GM12878 (cell line): Measurements from ENCODE around the gene TCEAL7. TPM values are rescaled to one million over a fixed set of nuclear protein-coding genes. Genes with fewer than 3 reads are reported as not detected.

Experiments used
- ATF2 ChIP-seq: IDR thresholded peaks from 2 replicates; pipeline ENCODE4 v1.6.1; 2012; ENCODE audit warnings: low read length, inconsistent platforms
- E2F8 ChIP-seq: fragments of 450-650 bp; IDR thresholded peaks from 2 replicates; pipeline ENCODE4 v1.6.1; 2018; ENCODE audit warnings: mild to moderate bottlenecking, low read depth, moderate library complexity; ENCODE audit not compliant: partially characterized antibody
- polyA plus RNA-seq, 11 experiments: library from polyadenylated mRNA; depleted of rRNA in 4 of 11; unstranded in 6 of 11; stranded (reverse) in 5 of 11; fragments of >200 nt; fragmentation: Nextera tagmentation in 4 of 11; fragmentation: Illumina TruSeq in 1 of 11; extraction: Ambion mirVana in 4 of 11; extraction: Trizol in 1 of 11; gene quantifications; 1 replicate in 1 of 11; 2 replicates in 10 of 11; pipeline versions ENCODE4 v1.2.1 to v1.2.3, GENCODE V29; 2011 to 2016; ENCODE audit warnings: inconsistent platforms in 2 of 11, missing spikeins in 2 of 11, low read depth in 1 of 11
- small RNA-seq: library from RNA; depleted of rRNA; stranded (forward); fragments of <200 nt; gene quantifications from one replicate; pipeline ENCODE3, GENCODE V24; 2014
- total RNA-seq, 4 experiments: library from RNA; depleted of rRNA in 3 of 4; stranded (reverse); fragments of >200 nt in 3 of 4; fragmentation: Illumina TruSeq in 1 of 4; extraction: Trizol in 1 of 4; gene quantifications; 2 replicates each; pipeline versions ENCODE4 v1.2.1 to v1.2.3, GENCODE V29; 2013 to 2021

The TCEAL7 gene
- total and polyA plus RNA-seq, 10 of the 15 experiments (the other 5 are each of a cell fraction or from before 2014, with no cell fraction given) = not detected

- TF ChIP-seq ATF2 (no peak), E2F8 (no peak)
Measured at GRCh38 chrX:103378990-103379389, 49.0 kb downstream of the TCEAL7 start (continued).

Small RNAs within 50 kb of the gene (small RNA-seq; reads per million reads assigned to genes)
- gene Z92846.1 = not detected

Other genes with a start within 250 kb of the TCEAL7 start
Only the 7 nearest of the 8 such genes appear.
- 2.5 and 2.8 TPM in 2 replicates for gene BEX4, start 115.1 kb upstream of the TCEAL7 start, total RNA-seq (2014; rRNA removed)
- 2.3 and 2.4 TPM in 2 replicates for gene BEX4, start 115.1 kb upstream of the TCEAL7 start, total RNA-seq (2014; rRNA removed; fragmentation: Illumina TruSeq; extraction: Trizol)
- gene BEX4, start 115.1 kb upstream of the TCEAL7 start, total RNA-seq (2021) = 1.7 and 2.0 TPM in 2 replicates
- gene BEX4, start 115.1 kb upstream of the TCEAL7 start, polyA plus RNA-seq (2011; rRNA removed) = 0.79 and 1.4 TPM in 2 replicates
- gene BEX4, start 115.1 kb upstream of the TCEAL7 start, polyA plus RNA-seq (2014; fragmentation: Illumina TruSeq; extraction: Trizol) = 3.2 and 4.4 TPM in 2 replicates
- gene BEX4, start 115.1 kb upstream of the TCEAL7 start, polyA plus RNA-seq (2014; fragmentation: Nextera tagmentation; extraction: Ambion mirVana) = 1 to 10 TPM in 1 of 2 experiments, under 1 TPM in 1; 0.76 to 1.9 TPM
- 2.5 and 2.9 TPM in 2 replicates for gene BEX4, start 115.1 kb upstream of the TCEAL7 start, polyA plus RNA-seq (2014; rRNA removed)
- 1 to 10 TPM; 1.9 to 3.3 TPM for gene BEX4, start 115.1 kb upstream of the TCEAL7 start, polyA plus RNA-seq (2016; fragmentation: Nextera tagmentation; extraction: Ambion mirVana)
- gene TCEAL8, start 75.1 kb upstream of the TCEAL7 start, total RNA-seq (2014; rRNA removed) = 33.7 and 52.5 TPM in 2 replicates
- 63.0 and 65.6 TPM in 2 replicates for gene TCEAL8, start 75.1 kb upstream of the TCEAL7 start, total RNA-seq (2014; rRNA removed; fragmentation: Illumina TruSeq; extraction: Trizol)
- gene TCEAL8, start 75.1 kb upstream of the TCEAL7 start, total RNA-seq (2021) = 27.6 and 28.4 TPM in 2 replicates
- 55.8 and 83.2 TPM in 2 replicates for gene TCEAL8, start 75.1 kb upstream of the TCEAL7 start, polyA plus RNA-seq (2011; rRNA removed)
- 69.2 and 95.7 TPM in 2 replicates for gene TCEAL8, start 75.1 kb upstream of the TCEAL7 start, polyA plus RNA-seq (2014; fragmentation: Illumina TruSeq; extraction: Trizol)
- gene TCEAL8, start 75.1 kb upstream of the TCEAL7 start, polyA plus RNA-seq (2014; fragmentation: Nextera tagmentation; extraction: Ambion mirVana) = 100 to 1,000 TPM in 1 of 2 experiments, 10 to 100 TPM in 1; 86.8 to 123 TPM
- gene TCEAL8, start 75.1 kb upstream of the TCEAL7 start, polyA plus RNA-seq (2014; rRNA removed) = 32.9 and 45.9 TPM in 2 replicates
- 10 to 100 TPM; 57.7 to 59.6 TPM for gene TCEAL8, start 75.1 kb upstream of the TCEAL7 start, polyA plus RNA-seq (2016; fragmentation: Nextera tagmentation; extraction: Ambion mirVana)
- not detected in 2 replicates for gene TCEAL5, start 53.5 kb upstream of the TCEAL7 start, total RNA-seq (2014; rRNA removed)
- gene TCEAL5, start 53.5 kb upstream of the TCEAL7 start, total RNA-seq (2014; rRNA removed; fragmentation: Illumina TruSeq; extraction: Trizol) = not detected in 2 replicates
- gene TCEAL5, start 53.5 kb upstream of the TCEAL7 start, total RNA-seq (2021) = not detected in 2 replicates
- not detected in 2 replicates for gene TCEAL5, start 53.5 kb upstream of the TCEAL7 start, polyA plus RNA-seq (2011; rRNA removed)
- gene TCEAL5, start 53.5 kb upstream of the TCEAL7 start, polyA plus RNA-seq (2014; fragmentation: Illumina TruSeq; extraction: Trizol) = not detected in 2 replicates
- gene TCEAL5, start 53.5 kb upstream of the TCEAL7 start, polyA plus RNA-seq (2014; fragmentation: Nextera tagmentation; extraction: Ambion mirVana) = not detected
- gene TCEAL5, start 53.5 kb upstream of the TCEAL7 start, polyA plus RNA-seq (2014; rRNA removed) = not detected in 2 replicates
- gene TCEAL5, start 53.5 kb upstream of the TCEAL7 start, polyA plus RNA-seq (2016; fragmentation: Nextera tagmentation; extraction: Ambion mirVana) = not detected
- gene BEX2, start 19.2 kb upstream of the TCEAL7 start, total RNA-seq (2014; rRNA removed) = 0.27 and 0.79 TPM in 2 replicates
- gene BEX2, start 19.2 kb upstream of the TCEAL7 start, total RNA-seq (2014; rRNA removed; fragmentation: Illumina TruSeq; extraction: Trizol) = 0.72 and 1.2 TPM in 2 replicates
- 0.56 and 0.80 TPM in 2 replicates for gene BEX2, start 19.2 kb upstream of the TCEAL7 start, total RNA-seq (2021)
- 2.8 and 3.4 TPM in 2 replicates for gene BEX2, start 19.2 kb upstream of the TCEAL7 start, polyA plus RNA-seq (2011; rRNA removed)
- gene BEX2, start 19.2 kb upstream of the TCEAL7 start, polyA plus RNA-seq (2014; fragmentation: Illumina TruSeq; extraction: Trizol) = 0.91 and 2.7 TPM in 2 replicates
- gene BEX2, start 19.2 kb upstream of the TCEAL7 start, polyA plus RNA-seq (2014; fragmentation: Nextera tagmentation; extraction: Ambion mirVana) = 1 to 10 TPM in 1 of 2 experiments, under 1 TPM in 1; 0.52 to 1.3 TPM
- gene BEX2, start 19.2 kb upstream of the TCEAL7 start, polyA plus RNA-seq (2014; rRNA removed) = 0.72 and 1.0 TPM in 2 replicates
- gene BEX2, start 19.2 kb upstream of the TCEAL7 start, polyA plus RNA-seq (2016; fragmentation: Nextera tagmentation; extraction: Ambion mirVana) = under 1 TPM; 0.33 to 0.95 TPM
- 0.38 and 0.73 TPM in 2 replicates for gene TCEAL9, start 26.3 kb downstream of the TCEAL7 start, total RNA-seq (2014; rRNA removed)
- 0.54 and 2.3 TPM in 2 replicates for gene TCEAL9, start 26.3 kb downstream of the TCEAL7 start, total RNA-seq (2014; rRNA removed; fragmentation: Illumina TruSeq; extraction: Trizol)
- 0.67 and 0.69 TPM in 2 replicates for gene TCEAL9, start 26.3 kb downstream of the TCEAL7 start, total RNA-seq (2021)
- gene TCEAL9, start 26.3 kb downstream of the TCEAL7 start, polyA plus RNA-seq (2011; rRNA removed) = 0.39 and 0.42 TPM in 2 replicates
- 1.3 and 1.6 TPM in 2 replicates for gene TCEAL9, start 26.3 kb downstream of the TCEAL7 start, polyA plus RNA-seq (2014; fragmentation: Illumina TruSeq; extraction: Trizol)
- 1 to 10 TPM; 1.7 to 2.5 TPM for gene TCEAL9, start 26.3 kb downstream of the TCEAL7 start, polyA plus RNA-seq (2014; fragmentation: Nextera tagmentation; extraction: Ambion mirVana)
- gene TCEAL9, start 26.3 kb downstream of the TCEAL7 start, polyA plus RNA-seq (2014; rRNA removed) = 0.33 and 0.64 TPM in 2 replicates
- gene TCEAL9, start 26.3 kb downstream of the TCEAL7 start, polyA plus RNA-seq (2016; fragmentation: Nextera tagmentation; extraction: Ambion mirVana) = 1 to 10 TPM; 1.1 to 1.3 TPM
- not detected in 2 replicates for gene BEX3, start 46.3 kb downstream of the TCEAL7 start, total RNA-seq (2014; rRNA removed)
- gene BEX3, start 46.3 kb downstream of the TCEAL7 start, total RNA-seq (2014; rRNA removed; fragmentation: Illumina TruSeq; extraction: Trizol) = not detected in 2 replicates
- 0.27 and 1.5 TPM in 2 replicates for gene BEX3, start 46.3 kb downstream of the TCEAL7 start, total RNA-seq (2021)
- gene BEX3, start 46.3 kb downstream of the TCEAL7 start, polyA plus RNA-seq (2011; rRNA removed) = not detected in 2 replicates
- gene BEX3, start 46.3 kb downstream of the TCEAL7 start, polyA plus RNA-seq (2014; fragmentation: Illumina TruSeq; extraction: Trizol) = not detected in 2 replicates
- gene BEX3, start 46.3 kb downstream of the TCEAL7 start, polyA plus RNA-seq (2014; fragmentation: Nextera tagmentation; extraction: Ambion mirVana) = not detected
- gene BEX3, start 46.3 kb downstream of the TCEAL7 start, polyA plus RNA-seq (2014; rRNA removed) = not detected in 2 replicates
- 1 to 10 TPM in 1 of 2 experiments, not detected in 1; 1.3 TPM for gene BEX3, start 46.3 kb downstream of the TCEAL7 start, polyA plus RNA-seq (2016; fragmentation: Nextera tagmentation; extraction: Ambion mirVana)
- 0.17 and 0.38 TPM in 2 replicates for gene RAB40A, start 189.2 kb downstream of the TCEAL7 start, total RNA-seq (2014; rRNA removed)
- gene RAB40A, start 189.2 kb downstream of the TCEAL7 start, total RNA-seq (2014; rRNA removed; fragmentation: Illumina TruSeq; extraction: Trizol) = 0.23 and 0.27 TPM in 2 replicates
- gene RAB40A, start 189.2 kb downstream of the TCEAL7 start, total RNA-seq (2021) = 0.08 and 0.26 TPM in 2 replicates
- gene RAB40A, start 189.2 kb downstream of the TCEAL7 start, polyA plus RNA-seq (2011; rRNA removed) = 0.19 and 0.35 TPM in 2 replicates
- gene RAB40A, start 189.2 kb downstream of the TCEAL7 start, polyA plus RNA-seq (2014; fragmentation: Illumina TruSeq; extraction: Trizol) = 0.10 and 0.33 TPM in 2 replicates
- gene RAB40A, start 189.2 kb downstream of the TCEAL7 start, polyA plus RNA-seq (2014; fragmentation: Nextera tagmentation; extraction: Ambion mirVana) = under 1 TPM; 0.16 to 0.35 TPM
- 0.24 and 0.38 TPM in 2 replicates for gene RAB40A, start 189.2 kb downstream of the TCEAL7 start, polyA plus RNA-seq (2014; rRNA removed)
- gene RAB40A, start 189.2 kb downstream of the TCEAL7 start, polyA plus RNA-seq (2016; fragmentation: Nextera tagmentation; extraction: Ambion mirVana) = under 1 TPM; 0.30 to 0.42 TPM